Natural killer cell (primary cell): ENCODE measurements around the gene HSP90AA1. TPM values are rescaled to one million over a fixed set of nuclear protein-coding genes. Genes with fewer than 3 reads are reported as not detected.

ENCODE experiments used
- ATAC-seq, 3 donors: fragments of 150-1000 bp in 2 of 3; fragments of 200-7000 bp in 1 of 3; cut with Tn5 transposase; 1 replicate in 1 of 3; 2 replicates in 2 of 3; pipeline ENCODE4 v1.10.0; 2021; ENCODE audit warnings: mild to moderate bottlenecking in 2 of 3, moderate library complexity in 2 of 3
- DNase-seq, 2 donors: peaks; one replicate each; pipeline versions ENCODE4 v3.0.0 to v3.0.0-alpha.2; 2013 to 2021; ENCODE audit warnings: mixed read lengths in 1 of 2
- H3K27ac ChIP-seq: one replicate; pipeline ENCODE4 v1.5.1; 2013; ENCODE audit warnings: mild to moderate bottlenecking, low read length
- H3K27me3 ChIP-seq: one replicate; pipeline ENCODE4 v1.6.1; 2013; ENCODE audit warnings: low read length; ENCODE audit not compliant: control insufficient read depth, insufficient read depth
- H3K36me3 ChIP-seq: one replicate; pipeline ENCODE4 v1.6.1; 2013; ENCODE audit warnings: low read length; ENCODE audit not compliant: control insufficient read depth, insufficient read depth
- H3K4me1 ChIP-seq: one replicate; pipeline ENCODE4 v1.6.1; 2013; ENCODE audit warnings: low read length; ENCODE audit not compliant: control insufficient read depth, insufficient read depth
- H3K4me3 ChIP-seq: one replicate; pipeline ENCODE4 v1.5.1; 2013; ENCODE audit warnings: low read length
- H3K9me3 ChIP-seq: one replicate; pipeline ENCODE4 v1.6.1; 2013; ENCODE audit warnings: low read length; ENCODE audit not compliant: control insufficient read depth, insufficient read depth
- H3K27ac Mint-ChIP-seq, 2 donors: one replicate each; pipeline ENCODE4 v1.8.0; 2022; ENCODE audit warnings: mild to moderate bottlenecking in 2 of 2, mixed read lengths in 2 of 2, moderate library complexity in 1 of 2
- H3K27me3 Mint-ChIP-seq, 2 donors: one replicate each; pipeline ENCODE4 v1.8.0; 2022; ENCODE audit warnings: low read depth in 2 of 2, mixed read lengths in 2 of 2
- H3K36me3 Mint-ChIP-seq: one replicate; pipeline ENCODE4 v1.8.0; 2022; ENCODE audit warnings: mixed read lengths
- H3K4me1 Mint-ChIP-seq, 2 donors: one replicate each; pipeline ENCODE4 v1.8.0; 2022; ENCODE audit warnings: mixed read lengths in 2 of 2
- H3K4me3 Mint-ChIP-seq: one replicate; pipeline ENCODE4 v1.8.0; 2022; ENCODE audit warnings: mild to moderate bottlenecking, moderate library complexity, mixed read lengths
- H3K9me3 Mint-ChIP-seq, 2 donors: one replicate each; pipeline ENCODE4 v1.8.0; 2022; ENCODE audit warnings: mixed read lengths in 2 of 2
- CTCF ChIP-seq: fragments of 200-600 bp; IDR thresholded peaks from one replicate; pipeline ENCODE4 v1.8.0; 2022; ENCODE audit warnings: antibody characterized with exemption
- WGBS: methylation state at CpG from one replicate; pipeline ENCODE4 v1.1.7; 2013; ENCODE audit warnings: missing lambda C conversion rate; ENCODE audit not compliant: insufficient coverage; 5-methylcytosine and 5-hydroxymethylcytosine counted together
- intact Hi-C: fragments of 100-400 bp; cut with micrococcal nuclease; formaldehyde crosslinking; loops from one replicate; pipeline ENCODE4 v1.14.2; 2022
- total RNA-seq, 4 donors: library from RNA; stranded (reverse); fragments of 120-200 nt in 1 of 4; gene quantifications; one replicate each; pipeline versions ENCODE4 v1.2.3 to v1.2.4, GENCODE V29; 2013 to 2022

HSP90AA1 gene
- total RNA-seq, 3 donors from 2014 or later (not counting 1 experiment from before 2014, with no cell fraction given), result 470 to 665 (median 663) TPM

DNA sequence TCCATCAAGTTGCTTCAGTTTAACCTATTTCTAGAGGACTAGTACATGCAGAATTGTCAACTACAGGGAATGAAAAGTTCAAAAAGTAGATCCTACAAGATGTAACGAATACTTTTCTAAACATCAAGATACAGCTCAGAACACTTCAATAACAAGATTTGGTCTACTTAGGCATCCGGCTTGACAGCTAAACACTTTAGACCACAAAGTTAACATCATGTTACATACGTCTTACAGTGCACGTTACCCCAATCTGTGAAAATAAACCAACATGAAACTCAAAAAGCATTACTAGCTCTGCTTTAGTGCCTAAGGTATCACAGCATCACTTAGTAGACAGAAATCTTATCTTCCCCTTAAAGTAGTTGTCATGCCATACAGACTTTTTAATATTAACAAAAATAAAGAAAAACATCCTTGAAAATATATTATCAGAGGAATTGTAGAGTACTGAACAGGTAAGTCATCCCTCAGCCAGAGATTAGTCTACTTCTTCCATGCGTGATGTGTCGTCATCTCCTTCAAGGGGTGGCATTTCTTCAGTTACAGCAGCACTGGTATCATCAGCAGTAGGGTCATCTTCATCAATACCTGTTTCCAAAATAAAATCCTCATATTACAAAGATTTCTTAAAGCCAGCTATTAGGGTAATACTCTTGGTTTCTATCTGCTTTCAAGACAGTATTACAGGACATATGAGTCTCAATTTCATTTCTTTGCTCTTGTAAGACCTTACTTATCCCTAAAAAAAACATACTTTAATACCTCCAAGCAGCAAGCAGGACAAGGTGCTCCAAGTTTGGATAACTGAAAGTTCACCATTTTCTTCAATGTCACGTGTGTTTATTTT is 5.4 kb downstream of the HSP90AA1 start:
- no peak for DNase-seq
- WGBS, result 79% methylated on average over 7 of the region's 7 CpGs
- TF ChIP-seq CTCF, result no peak
- Histone ChIP-seq H3K27ac (no peak overlapping the region), H3K27me3 (no peaks in the 10 kb centered on the region), H3K4me1 (peaks cover 11% of the 10 kb centered on the region), H3K4me3 (no peak overlapping the region), H3K9me3 (no peaks in the 10 kb centered on the region), H3K36me3 (peaks cover 74% of the 10 kb centered on the region)
- Mint-ChIP-seq H3K4me1 (peaks cover 40 to 49% of the 10 kb centered on the region in 2 donors), H3K36me3 (peaks cover 27% of the 10 kb centered on the region), H3K9me3 (no peaks in the 10 kb centered on the region), H3K4me3 (peak overlapping the region; percentile 35), H3K27me3 (no peaks in the 10 kb centered on the region), H3K27ac (peak overlapping the region; percentile 71 to 95)
- intact Hi-C loops, result loop anchor here (10.0 kb wide), 1 partner anchor 257 kb away; no protein-coding TSS in a partner anchor
- no peak for ATAC-seq

- no peak overlapping the region for H3K4me3 ChIP-seq
- intact Hi-C loops, result loop anchor here (10.0 kb wide), 1 partner anchor 256 kb away; no protein-coding TSS in a partner anchor
- Mint-ChIP-seq H3K27me3 (no peaks in the 10 kb centered on the region), H3K27ac (peak overlapping the region; percentile 45 to 95), H3K9me3 (no peaks in the 10 kb centered on the region), H3K4me1 (peaks cover 31 to 40% of the 10 kb centered on the region in 2 donors), H3K36me3 (peaks cover 27% of the 10 kb centered on the region), H3K4me3 (no peak overlapping the region)
- H3K4me1 ChIP-seq, result peaks cover 6% of the 10 kb centered on the region
- TF ChIP-seq CTCF, result no peak
- ATAC-seq (peak in 1 of 3 donors; percentile 11), DNase-seq (no peak)
- H3K9me3 ChIP-seq, result no peaks in the 10 kb centered on the region
- H3K27me3 ChIP-seq, result no peaks in the 10 kb centered on the region
- no peak overlapping the region for H3K27ac ChIP-seq
- 79% methylated on average over 14 of the region's 14 CpGs for WGBS
- peaks cover 71% of the 10 kb centered on the region for H3K36me3 ChIP-seq
Observed at GRCh38 chr14:102080183-102081080, 6.4 kb downstream of the HSP90AA1 start.

- no peaks in the 10 kb centered on the region for H3K27me3 ChIP-seq
- Mint-ChIP-seq H3K36me3 (peaks cover 21% of the 10 kb centered on the region), H3K4me3 (no peak overlapping the region), H3K27me3 (no peaks in the 10 kb centered on the region), H3K27ac (peak overlapping the region in 1 of 2 donors; percentile 95), H3K9me3 (no peaks in the 10 kb centered on the region), H3K4me1 (peaks cover 23 to 34% of the 10 kb centered on the region in 2 donors)
- no peaks in the 10 kb centered on the region for H3K9me3 ChIP-seq
- intact Hi-C loops, result no loop called here
- DNase-seq (no peak), ATAC-seq (peak in 1 of 3 donors; percentile 10)
- no peak overlapping the region for H3K4me3 ChIP-seq
- no peak for TF ChIP-seq CTCF
- peaks cover 63% of the 10 kb centered on the region for H3K36me3 ChIP-seq
- H3K4me1 ChIP-seq, result peaks cover 4% of the 10 kb centered on the region
- H3K27ac ChIP-seq, result no peak overlapping the region
Observed at GRCh38 chr14:102079700-102079979, 7.2 kb downstream of the HSP90AA1 start.
